ENCODE results near the gene BSND.

Gene BSND

GRCh38 chr1:55060133-55060999, 61.6 kb downstream of the BSND start:
- DNase-seq (ENCODE audit: low read depth in 1 of 2, low spot score in 1 of 2) = no peak

GRCh38 chr1:55061000-55061705, 62.4 kb downstream of the BSND start:
- DNase-seq (ENCODE audit: low read depth in 1 of 2, low spot score in 1 of 2) = no peak

Data from activated T-helper 1 cell treated with anti-CD3 and anti-CD28 coated beads, Interleukin-2, amount 50 U/mL, for 16 hours (primary cell).